Body of pancreas (tissue), 4 donors: ENCODE results near the gene TTC33. TPM values are rescaled to one million over a fixed set of nuclear protein-coding genes. Genes with fewer than 3 reads are reported as not detected.
"Not testable (repeated sequence)": the region's sequence is repeated elsewhere in the genome, so short reads cannot be mapped to it uniquely, and the experiment has no call there.

ENCODE experiments used
- ATAC-seq: fragments of 150-250 bp; one replicate; pipeline ENCODE4 v1.9.1; 2016
- DNase-seq, 4 donors: peaks; one replicate each; pipeline ENCODE4 v3.0.0-alpha.2; 2019
- H3K27ac ChIP-seq, 4 donors: fragments of 200-600 bp; sonication (generic); 1 replicate in 3 of 4; 2 replicates in 1 of 4; pipeline versions ENCODE4 v1.5.1 to v1.6.1; 2016 to 2019; ENCODE audit warnings: mild to moderate bottlenecking in 1 of 4, mixed read lengths in 1 of 4, moderate library complexity in 1 of 4
- H3K27me3 ChIP-seq, 2 donors: fragments of 200-600 bp; sonication (generic); one replicate each; pipeline ENCODE4 v1.6.0; 2016; ENCODE audit warnings: mild to moderate bottlenecking in 1 of 2
- H3K36me3 ChIP-seq, 2 donors: fragments of 200-600 bp; sonication (generic); replicated peaks in 1 of 2; 2 replicates each; pipeline ENCODE4 v1.5.1; 2016; ENCODE audit warnings: low read depth in 2 of 2; ENCODE audit not compliant: insufficient read depth in 1 of 2
- H3K4me1 ChIP-seq: fragments of 200-600 bp; sonication (generic); one replicate; pipeline ENCODE4 v1.6.0; 2016
- H3K4me3 ChIP-seq, 2 donors: fragments of 200-600 bp; sonication (generic); 1 replicate in 1 of 2; 2 replicates in 1 of 2; pipeline ENCODE4 v1.5.1; 2016 to 2019
- H3K9me3 ChIP-seq, 3 donors: fragments of 200-600 bp; sonication (generic); 1 replicate in 2 of 3; 2 replicates in 1 of 3; pipeline ENCODE4 v1.5.1; 2016
- CTCF ChIP-seq, 7 experiments: fragments of 450-650 bp in 4 of 7; fragments of 200-600 bp in 3 of 7; sonication (generic) in 3 of 7; IDR thresholded peaks; one replicate each; pipeline ENCODE4 v1.5.1; 2016 to 2019; ENCODE audit warnings: antibody characterized with exemption in 7 of 7
- POLR2A ChIP-seq, 3 donors: fragments of 450-650 bp; IDR thresholded peaks; one replicate each; pipeline ENCODE4 v1.6.1; 2016; ENCODE audit warnings: antibody characterized with exemption in 3 of 3, mild to moderate bottlenecking in 2 of 3
- WGBS, 2 donors: methylation state at CpG; one replicate each; pipeline ENCODE4 v1.1.5; 2017; 5-methylcytosine and 5-hydroxymethylcytosine counted together
- intact Hi-C: fragments of 100-400 bp; cut with DNase I; formaldehyde crosslinking; loops from one replicate; pipeline ENCODE4 v1.15.1; 2023
- total RNA-seq, 2 donors: library from RNA; depleted of rRNA; stranded (reverse); fragments of >200 nt; gene quantifications; one replicate each; pipeline ENCODE4 v1.1.0, GENCODE V29; 2016

Gene TTC33
- total RNA-seq, 2 donors from 2014 or later, result 2.3 to 9.3 TPM

GRCh38 chr5:40716000-40716399, 39.8 kb downstream of the TTC33 start:
- Histone ChIP-seq H3K36me3 (no peaks in the 10 kb centered on the region), H3K4me3 (no peak overlapping the region), H3K27ac (no peak overlapping the region), H3K4me1 (peaks cover 6% of the 10 kb centered on the region), H3K9me3 (no peaks in the 10 kb centered on the region), H3K27me3 (no peaks in the 10 kb centered on the region)
- TF ChIP-seq CTCF (IDR thresholded peaks at IDR 0.05) (no peak), POLR2A (IDR thresholded peaks at IDR 0.05) (no peak)
- DNase-seq (no peak), ATAC-seq (no peak)
- 24 to 68% methylated on average over 2 of the region's 2 CpGs for WGBS, 2 donors
- intact Hi-C loops, result no loop called here

GRCh38 chr5:40714001-40714400, 41.8 kb downstream of the TTC33 start:
- DNase-seq (no peak), ATAC-seq (no peak)
- Histone ChIP-seq H3K4me1 (peaks cover 6% of the 10 kb centered on the region), H3K27me3 (no peaks in the 10 kb centered on the region), H3K4me3 (no peak overlapping the region), H3K9me3 (no peaks in the 10 kb centered on the region), H3K27ac (no peak overlapping the region), H3K36me3 (no peaks in the 10 kb centered on the region)
- intact Hi-C loops, result no loop called here
- no peak for TF ChIP-seq POLR2A (IDR thresholded peaks at IDR 0.05)

GRCh38 chr5:40710575-40710974, 45.2 kb downstream of the TTC33 start:
- H3K36me3 ChIP-seq, H3K9me3 ChIP-seq, DNase-seq, H3K4me1 ChIP-seq, H3K27me3 ChIP-seq, intact Hi-C loops, ATAC-seq, H3K4me3 ChIP-seq, H3K27ac ChIP-seq: not testable (repeated sequence)

- intact Hi-C loops, H3K9me3 ChIP-seq, H3K4me1 ChIP-seq, H3K27ac ChIP-seq, DNase-seq, H3K4me3 ChIP-seq, ATAC-seq, H3K36me3 ChIP-seq, H3K27me3 ChIP-seq: not testable (repeated sequence)
- WGBS, 2 donors, result 100% methylated on average over 1 of the region's 1 CpG
Measured at GRCh38 chr5:40705484-40705883, 50.3 kb downstream of the TTC33 start.

DNA sequence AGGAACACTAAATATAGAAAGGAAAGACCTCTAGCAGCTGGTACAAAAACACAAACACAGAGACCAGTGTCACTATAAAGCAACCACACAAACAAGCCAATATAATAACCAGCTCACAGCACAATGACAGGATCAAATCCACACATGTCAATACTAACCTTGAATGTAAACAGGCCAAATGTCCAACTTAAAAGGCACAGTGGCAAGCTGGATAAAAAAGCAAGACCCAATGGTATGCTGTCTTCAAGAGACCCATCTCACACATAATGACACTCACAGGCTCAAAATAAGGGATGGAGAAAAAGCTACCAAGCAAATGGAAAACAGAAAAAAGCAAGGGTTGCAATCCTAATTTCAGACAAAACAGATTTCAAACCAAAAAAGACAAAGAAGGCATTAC, 53.7 kb downstream of the TTC33 start:
- DNase-seq, ATAC-seq, H3K27me3 ChIP-seq, H3K9me3 ChIP-seq, intact Hi-C loops, H3K27ac ChIP-seq, H3K4me1 ChIP-seq, H3K36me3 ChIP-seq, H3K4me3 ChIP-seq: not testable (repeated sequence)

- no peak for TF ChIP-seq CTCF (IDR thresholded peaks at IDR 0.05)
- TF ChIP-seq POLR2A (IDR thresholded peaks at IDR 0.05), result no peak
- 89 to 95% methylated on average over 5 of the region's 5 CpGs for WGBS, 2 donors
- ATAC-seq, result no peak
Measured at GRCh38 chr5:40700116-40700782, 55.5 kb downstream of the TTC33 start.

DNA sequence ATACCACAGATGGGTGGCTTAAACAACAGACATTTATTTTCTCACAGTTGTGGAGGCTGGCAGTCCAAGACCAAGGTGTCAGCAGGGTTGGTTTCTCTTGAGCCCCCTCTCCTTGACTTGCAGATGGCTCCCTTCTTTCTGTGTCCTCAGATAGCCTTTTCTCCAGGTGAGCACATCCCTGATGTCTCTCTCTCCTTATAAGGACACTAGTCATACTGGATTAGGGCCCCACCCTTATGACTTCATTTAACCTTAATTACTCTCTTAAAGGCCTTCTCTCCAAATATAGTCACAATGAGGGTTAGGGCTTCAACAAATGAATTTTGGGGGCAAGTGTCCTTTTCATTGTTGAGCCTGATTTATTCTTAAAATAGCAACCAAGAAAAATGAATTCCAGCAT, 61.3 kb downstream of the TTC33 start:
- TF ChIP-seq POLR2A (IDR thresholded peaks at IDR 0.05) (no peak), CTCF (IDR thresholded peaks at IDR 0.05) (no peak)
- H3K27me3 ChIP-seq, result no peaks in the 10 kb centered on the region
- peaks cover 0 to 14% of the 10 kb centered on the region in 2 donors for H3K36me3 ChIP-seq
- H3K4me1 ChIP-seq, result peaks cover 9% of the 10 kb centered on the region
- H3K4me3 ChIP-seq, result no peak overlapping the region
- ATAC-seq, result no peak
- no peaks in the 10 kb centered on the region for H3K9me3 ChIP-seq
- intact Hi-C loops, result no loop called here
- DNase-seq, result no peak
- H3K27ac ChIP-seq, result no peak overlapping the region

More at GRCh38 chr5:40700116-40700782, 55.5 kb downstream of the TTC33 start:
- no peak for DNase-seq
- H3K9me3 ChIP-seq, result peaks cover 0 to 4% (median 0%) of the 10 kb centered on the region in 3 donors
- no peak overlapping the region for H3K4me3 ChIP-seq
- H3K36me3 ChIP-seq, result no peaks in the 10 kb centered on the region
- H3K27ac ChIP-seq, result no peak overlapping the region
- intact Hi-C loops, result no loop called here
- no peaks in the 10 kb centered on the region for H3K4me1 ChIP-seq
- H3K27me3 ChIP-seq, result no peaks in the 10 kb centered on the region
